Inflammatory macrophage treated with lipopolysaccharide for 4 hours (primary cell): ENCODE measurements around the gene DAB1.

Experiments
- DNase-seq: peaks from one replicate; pipeline ENCODE4 v3.0.0-alpha.2; 2020

The DAB1 gene

GRCh38 chr1:57311006-57311405, 112.9 kb downstream of the DAB1 start:
- no peak for DNase-seq

DNA sequence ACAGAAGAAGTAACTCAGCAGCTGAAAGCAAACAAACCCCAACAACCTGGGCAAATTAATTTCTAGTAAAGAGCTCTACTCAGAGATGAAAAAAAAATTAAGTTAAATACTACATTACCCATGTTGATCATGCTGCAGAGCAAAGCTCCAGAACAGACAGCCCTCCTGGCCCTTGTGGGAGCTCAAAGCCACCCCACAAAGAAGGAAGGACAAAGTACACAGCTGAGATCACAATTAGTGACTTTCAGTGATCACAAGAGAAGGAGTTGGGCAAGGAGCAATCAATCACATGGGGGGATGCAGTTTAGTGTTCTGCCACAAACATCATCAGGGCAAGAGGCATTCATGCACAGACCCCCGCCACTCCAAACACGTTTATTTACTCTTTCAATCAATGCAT, 114.2 kb downstream of the DAB1 start:
- DNase-seq, result no peak

GRCh38 chr1:57307392-57308170, 116.3 kb downstream of the DAB1 start:
- no peak for DNase-seq

- no peak for DNase-seq
These were observed 119.3 kb downstream of the DAB1 start for GRCh38 chr1:57304591-57304990.

GRCh38 chr1:57302812-57303596, 120.9 kb downstream of the DAB1 start:
- DNase-seq, result no peak

- DNase-seq, result no peak
These were observed 123.7 kb downstream of the DAB1 start for GRCh38 chr1:57300186-57300585.

DNA sequence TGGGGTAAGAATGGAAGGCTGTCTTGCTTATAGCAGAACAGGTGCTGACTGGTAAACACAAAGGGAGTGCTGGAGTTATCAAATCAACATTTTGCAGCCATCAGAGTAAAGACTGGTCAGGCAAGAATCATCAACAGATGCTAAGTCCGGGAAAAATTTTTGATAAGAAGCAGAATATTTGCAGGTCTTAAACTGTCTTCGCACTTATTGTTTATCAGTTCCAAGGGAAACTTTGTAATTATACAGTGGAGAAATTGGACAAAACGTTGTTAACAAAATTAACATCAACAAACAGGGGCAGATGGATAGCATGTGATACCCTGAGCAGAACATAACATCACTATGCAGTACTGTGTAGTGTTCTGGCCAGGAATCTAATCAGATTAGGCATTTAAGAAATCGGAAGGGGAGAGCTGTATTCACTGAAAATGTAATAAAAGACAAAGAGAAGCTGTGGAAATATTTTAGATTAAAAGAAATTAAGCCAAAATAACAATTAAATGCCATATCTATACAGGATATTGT, 127.1 kb downstream of the DAB1 start:
- DNase-seq, result no peak

DNA sequence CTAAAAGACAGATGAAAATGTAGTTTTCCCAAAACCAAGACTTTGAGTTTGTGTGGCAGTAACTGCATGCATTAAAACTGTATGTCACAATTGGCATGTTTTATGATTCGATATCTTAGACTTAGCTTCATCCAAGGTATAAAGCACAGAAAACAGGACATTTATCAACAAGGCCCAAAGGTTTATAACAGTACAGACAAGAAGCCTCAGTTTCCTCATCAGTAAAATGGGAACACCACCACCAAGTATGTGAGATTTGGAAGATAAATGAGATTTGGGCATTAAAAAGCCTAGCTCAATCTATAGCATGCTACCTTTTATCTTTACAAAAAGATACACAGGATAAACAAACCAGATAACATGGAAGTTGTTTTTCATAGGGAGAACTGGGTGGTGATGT, 128.5 kb downstream of the DAB1 start:
- no peak for DNase-seq

DNA sequence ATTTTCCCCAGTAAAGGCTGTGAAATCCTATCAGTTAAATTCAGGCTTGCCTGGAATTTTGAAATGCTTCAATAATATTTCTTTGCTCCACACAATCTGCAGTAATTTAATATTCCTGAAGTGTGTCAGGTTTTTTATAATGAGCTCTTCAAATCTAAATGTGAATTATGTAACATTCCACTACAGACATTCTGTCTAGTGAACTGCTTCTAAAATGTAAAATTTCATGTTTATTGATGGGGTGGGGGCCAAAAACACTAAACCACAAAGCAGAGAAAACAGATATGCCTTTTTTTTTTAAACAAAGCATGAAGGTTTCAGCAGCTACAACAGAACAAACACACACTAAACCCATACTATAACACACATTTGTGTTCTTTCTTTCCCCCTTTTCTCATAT, 129.7 kb downstream of the DAB1 start:
- DNase-seq, result no peak

GRCh38 chr1:57293214-57293613, 130.6 kb downstream of the DAB1 start:
- DNase-seq, result no peak

DNA sequence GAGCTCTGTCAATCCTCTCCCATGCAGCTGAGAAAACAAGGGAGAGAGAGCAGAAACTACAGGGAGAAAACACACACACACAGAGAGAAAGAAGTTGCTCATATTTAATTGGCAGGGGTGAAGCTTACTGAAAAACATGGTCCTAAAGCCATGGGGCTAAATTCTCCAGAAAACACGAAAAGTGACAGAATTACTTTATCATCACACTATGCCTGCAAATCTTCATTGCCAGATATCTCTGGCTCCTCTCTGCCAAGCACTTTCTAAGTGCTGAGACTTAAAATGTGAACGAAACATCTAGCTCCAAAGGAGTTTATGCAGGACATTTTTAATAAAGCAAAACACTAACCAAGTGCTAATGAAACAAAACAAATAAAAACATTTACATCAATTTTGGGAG, 134.1 kb downstream of the DAB1 start:
- no peak for DNase-seq

DNA sequence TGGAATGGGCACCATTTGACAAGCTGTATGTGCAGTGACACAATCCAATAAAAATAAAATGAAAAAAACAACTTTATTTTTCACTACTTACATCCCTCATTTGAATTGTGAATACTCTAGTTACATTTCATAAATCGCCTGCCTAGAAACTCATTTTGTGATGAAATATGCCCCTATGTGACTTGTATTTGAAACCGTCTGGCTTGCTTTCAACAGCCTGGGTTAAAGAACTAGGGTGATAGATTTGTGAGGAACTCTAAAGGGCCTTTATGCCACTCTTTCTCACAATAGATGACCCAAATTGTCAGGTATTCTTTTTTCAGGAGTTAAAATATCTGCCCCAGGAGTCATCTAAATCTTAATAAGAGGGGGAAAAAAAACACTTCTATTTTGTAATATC, 137.9 kb downstream of the DAB1 start:
- DNase-seq, result no peak

GRCh38 chr1:57282411-57282810, 141.4 kb downstream of the DAB1 start:
- DNase-seq, result no peak

DNA sequence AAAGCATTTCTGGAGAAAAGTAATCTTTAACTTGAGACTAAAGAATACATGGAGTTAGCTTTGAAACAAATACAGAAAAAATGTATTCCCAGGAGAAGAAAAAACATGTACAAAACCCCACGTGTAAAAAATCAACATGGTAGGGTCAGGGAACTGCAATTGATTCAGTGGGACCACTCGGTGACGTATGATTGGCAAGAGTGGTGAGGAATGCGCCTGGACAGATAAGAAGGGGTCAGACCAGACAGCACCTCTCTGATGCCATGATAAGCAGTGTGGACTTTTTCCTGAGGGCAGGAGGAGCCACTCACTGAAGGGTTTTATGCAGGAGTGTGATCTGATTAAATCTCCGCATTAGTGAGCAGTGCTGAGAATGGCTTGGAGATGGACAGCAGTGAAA, 142.5 kb downstream of the DAB1 start:
- no peak for DNase-seq

DNA sequence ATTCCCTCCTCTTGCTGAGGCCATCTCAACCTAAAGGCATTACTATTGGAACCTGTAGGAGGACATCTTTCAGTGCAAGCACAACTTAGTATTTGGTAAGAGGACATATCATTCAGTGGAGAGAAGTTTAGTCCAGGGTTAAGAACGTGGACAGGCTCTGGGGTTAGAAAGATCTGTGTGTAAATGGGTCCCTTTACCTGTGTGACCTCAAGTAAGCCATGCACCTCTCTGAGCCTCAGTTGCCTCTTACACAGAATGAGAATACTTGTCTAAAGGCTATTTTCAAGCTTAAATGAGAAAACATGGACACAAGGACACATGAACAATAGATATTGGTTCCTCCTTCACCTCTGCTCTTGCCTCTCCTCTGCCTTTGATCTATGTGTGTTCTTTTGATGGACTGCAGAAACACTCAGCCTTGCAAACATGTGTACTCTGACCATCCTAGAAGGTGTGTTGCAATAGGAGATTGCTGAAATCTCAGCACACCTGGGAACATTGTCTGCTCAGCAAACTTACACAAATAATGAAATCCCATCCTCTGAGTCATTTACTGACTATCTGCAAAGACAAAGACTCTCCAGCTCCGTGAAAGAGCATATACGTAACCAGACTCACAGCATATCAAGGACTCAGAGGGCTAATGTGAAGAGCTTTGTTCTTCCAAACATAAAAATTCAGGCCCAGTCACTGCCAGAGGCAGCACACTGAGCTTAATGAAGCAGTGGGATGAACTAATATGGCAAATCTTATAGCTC, 143.8 kb downstream of the DAB1 start:
- DNase-seq, result no peak

DNA sequence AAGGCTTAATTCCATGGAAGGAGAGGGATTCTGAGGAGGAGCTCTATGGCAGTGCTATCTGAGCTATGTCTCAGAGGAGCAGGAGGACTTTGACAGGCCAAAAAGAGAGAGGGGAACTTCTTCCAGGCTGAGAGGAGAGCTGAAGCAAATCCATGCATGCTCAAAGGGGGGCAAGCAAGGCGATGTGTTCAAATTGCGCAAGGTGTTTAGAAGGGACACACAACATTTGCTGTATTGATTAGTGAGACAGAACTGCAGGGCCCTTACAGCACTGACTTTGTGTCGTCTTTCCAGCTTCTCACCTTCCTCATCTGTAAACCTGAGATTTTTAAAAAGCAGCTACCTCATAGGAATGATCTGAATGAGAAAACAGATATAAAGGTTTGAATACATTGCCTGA, 145.3 kb downstream of the DAB1 start:
- no peak for DNase-seq

DNA sequence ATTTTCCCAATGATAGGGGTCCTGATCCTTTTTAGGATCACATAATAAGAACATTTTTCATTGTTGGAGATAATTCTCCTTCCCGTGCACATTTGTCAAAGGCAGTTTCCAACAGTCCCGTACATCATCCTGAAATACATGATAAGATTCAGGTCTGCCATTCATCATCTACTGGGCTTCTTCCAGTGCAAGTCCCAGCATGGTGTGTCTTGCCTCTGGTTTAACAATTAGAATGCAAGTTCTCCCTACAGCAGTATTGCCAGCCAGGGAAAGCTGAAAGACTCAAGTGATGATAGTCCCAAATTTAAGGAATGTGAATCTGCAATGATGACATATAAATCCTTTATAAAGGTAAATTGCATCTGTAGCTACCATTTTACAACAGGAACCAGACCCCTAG, 146.2 kb downstream of the DAB1 start:
- DNase-seq, result no peak

DNA sequence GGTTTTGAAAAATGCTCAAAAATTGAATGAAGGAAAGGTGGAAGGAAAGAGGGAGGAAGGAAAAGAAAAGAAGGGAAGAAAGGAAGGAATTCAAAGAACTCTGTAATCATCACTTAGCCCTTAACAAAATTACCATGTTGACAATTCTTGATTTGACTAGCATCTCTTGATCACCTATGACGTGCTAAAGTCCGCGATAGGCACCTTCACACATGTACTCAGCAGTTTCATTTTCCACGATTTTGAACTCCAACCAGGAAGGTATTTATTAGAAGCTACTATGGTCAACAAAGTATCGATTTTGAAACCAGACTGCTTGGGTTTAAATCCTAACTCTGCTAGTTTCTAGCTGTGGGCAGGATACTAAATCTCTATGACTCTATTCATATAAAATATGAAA, 146.9 kb downstream of the DAB1 start:
- no peak for DNase-seq

- no peak for DNase-seq
These were observed 151.3 kb downstream of the DAB1 start for GRCh38 chr1:57272601-57273000.

DNA sequence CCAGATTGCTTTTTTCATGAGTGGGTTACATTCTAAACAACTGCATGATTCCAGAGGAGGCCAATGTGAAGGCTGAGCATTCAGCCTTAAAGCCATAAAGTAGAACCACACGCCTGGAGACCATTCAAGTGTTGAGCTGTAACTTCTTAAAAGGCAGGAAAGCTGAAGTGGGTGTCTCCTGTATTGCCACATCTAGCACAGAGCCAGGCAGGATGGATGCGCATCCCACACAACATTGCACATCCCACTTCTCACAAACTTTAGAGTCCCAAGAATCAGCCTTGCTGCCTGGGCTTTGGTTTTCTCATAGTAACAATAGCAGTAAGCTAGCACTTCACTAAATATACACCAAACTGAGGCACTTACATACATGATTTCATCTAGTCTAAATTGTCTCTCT, 151.7 kb downstream of the DAB1 start:
- DNase-seq, result no peak

GRCh38 chr1:57270927-57271698, 152.7 kb downstream of the DAB1 start:
- no peak for DNase-seq

- DNase-seq, result no peak
These were observed 154.1 kb downstream of the DAB1 start for GRCh38 chr1:57269630-57270225.
